Stimulated activated CD8-positive, alpha-beta memory T cell treated with anti-CD3 and anti-CD28 coated beads, Interleukin-15, amount 100 ng/mL, for 1 hour (primary cell): Measurements from ENCODE around the gene ACSL6.
"Not testable (repeated sequence)": the region's sequence is repeated elsewhere in the genome, so short reads cannot be mapped to it uniquely, and the experiment has no call there.

Experiments
- DNase-seq: peaks from one replicate; pipeline ENCODE4 v3.0.0-alpha.2; 2020; ENCODE audit warnings: low read depth

The ACSL6 gene

DNA sequence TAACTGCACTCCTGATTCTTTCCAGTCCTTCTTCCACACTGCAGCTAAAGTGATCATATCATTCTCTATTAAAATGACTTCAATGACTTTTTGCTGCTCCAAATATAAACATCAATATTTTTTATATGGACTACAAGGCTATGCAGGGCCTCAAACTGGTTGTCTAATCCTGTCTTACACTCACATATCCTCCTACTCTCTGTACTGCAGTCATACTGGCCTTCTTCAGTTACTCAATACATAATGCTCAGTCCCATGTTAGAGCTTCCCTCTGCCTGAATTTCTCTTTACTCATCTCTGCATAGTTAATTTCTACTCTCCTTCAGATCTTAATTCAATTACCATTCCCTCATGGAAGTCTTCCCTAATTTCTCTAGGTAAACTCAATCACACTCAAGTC, 69.4 kb downstream of the ACSL6 start:
- DNase-seq = no peak

DNA sequence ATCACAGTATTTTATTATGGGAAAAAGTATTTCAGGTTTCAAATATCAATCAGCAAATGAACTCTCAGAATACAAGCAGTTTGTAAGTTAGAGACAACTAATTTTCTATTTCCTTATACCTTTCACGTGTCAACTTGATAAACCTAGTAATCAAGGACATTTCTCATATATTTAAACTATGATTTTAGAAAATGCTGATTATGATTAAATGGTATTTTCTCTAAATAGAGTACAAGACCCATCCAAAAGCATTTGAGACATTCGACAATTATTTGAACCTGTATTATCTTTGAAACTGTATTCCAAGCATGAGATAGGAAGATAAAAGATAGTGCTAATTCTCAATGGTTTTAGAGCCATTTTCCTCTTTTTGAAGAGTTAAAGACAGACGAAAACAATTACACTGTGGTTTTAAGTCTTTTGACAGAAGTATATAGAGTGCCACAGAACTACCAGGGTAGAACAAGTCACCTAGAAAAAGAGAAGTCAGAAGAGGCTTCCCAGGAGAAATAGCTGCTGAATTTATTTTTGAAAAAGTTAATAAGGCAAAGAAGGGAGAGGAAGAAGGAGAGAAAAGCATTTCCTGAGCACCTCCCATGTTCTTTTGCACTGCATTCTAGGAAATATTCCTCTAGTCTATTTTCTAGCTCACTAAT, 71.6 kb downstream of the ACSL6 start:
- no peak for DNase-seq

DNA sequence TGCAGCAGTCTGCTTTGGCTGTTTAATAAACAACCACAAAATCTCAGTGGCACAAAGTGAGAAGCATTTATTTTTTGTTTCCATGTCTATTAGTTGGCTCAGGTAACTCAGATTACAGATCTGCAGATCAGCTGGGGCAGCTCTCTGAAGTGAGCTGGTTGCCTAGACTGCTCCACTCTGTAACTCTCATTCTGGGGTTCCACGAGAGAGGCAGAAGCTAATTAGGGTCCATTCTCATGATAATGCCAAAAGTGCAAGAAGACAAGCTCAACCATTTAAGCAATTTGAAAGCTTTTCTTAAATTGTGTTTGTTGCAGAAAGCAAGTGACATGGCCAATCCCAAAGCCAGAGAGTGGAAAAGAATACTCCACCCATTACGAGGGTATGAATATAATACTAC, 79.2 kb downstream of the ACSL6 start:
- DNase-seq = no peak

DNA sequence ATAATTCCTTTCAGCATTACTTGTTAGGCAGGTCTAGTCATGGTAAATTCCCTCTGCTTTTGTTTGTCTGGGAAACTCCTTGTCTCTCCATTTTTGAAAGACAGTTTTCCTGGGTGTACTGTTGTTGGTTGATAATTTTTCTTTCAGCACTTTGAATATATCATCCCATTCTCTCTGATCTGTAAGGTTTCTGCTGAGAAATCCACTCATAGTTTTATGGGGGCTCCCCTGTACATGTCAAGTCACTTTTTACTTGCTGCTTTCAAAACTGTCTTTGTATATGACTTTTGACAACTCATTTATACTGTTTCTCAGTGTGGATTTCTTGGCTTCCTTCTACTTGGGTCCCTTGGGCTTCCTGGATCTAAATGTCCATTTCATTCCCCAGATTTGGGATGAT, 82.5 kb downstream of the ACSL6 start:
- DNase-seq = no peak

DNA sequence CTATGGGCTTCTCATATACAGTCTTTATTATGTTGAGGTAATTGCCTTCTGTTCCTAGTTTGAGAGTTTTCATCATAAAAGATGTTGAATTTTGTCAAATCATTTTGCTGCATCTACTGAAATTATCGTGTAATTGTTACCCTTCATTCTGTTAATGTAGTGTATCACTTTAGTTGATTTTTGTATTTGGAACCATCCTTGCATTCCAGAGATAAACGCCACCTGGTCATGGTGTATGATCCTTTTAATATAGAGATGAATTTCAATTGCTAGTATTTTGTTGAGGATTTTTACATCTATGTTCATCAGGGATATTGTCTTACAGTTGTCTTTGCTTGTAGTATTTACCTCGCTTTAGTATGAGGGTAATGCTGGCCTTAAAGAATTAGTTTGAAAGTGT, 85.3 kb downstream of the ACSL6 start:
- no peak for DNase-seq

DNA sequence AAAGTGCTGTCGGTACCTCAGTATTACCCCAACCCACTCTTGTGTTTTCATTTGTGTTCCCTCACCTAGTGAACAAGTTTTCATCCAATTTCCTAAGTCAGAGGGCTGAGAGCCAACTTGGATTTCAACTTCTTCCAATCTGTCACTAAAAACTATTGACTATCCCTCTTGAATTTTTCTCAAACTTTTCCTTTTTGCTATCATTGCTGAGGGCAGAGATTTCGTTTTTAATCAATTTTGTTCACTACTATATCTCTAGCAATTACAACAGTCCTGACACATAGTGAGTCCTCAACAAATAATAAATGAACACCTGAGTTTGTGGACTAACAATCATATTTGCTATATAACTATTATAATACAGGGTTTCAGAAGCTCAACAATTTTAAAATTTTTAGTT, 95.0 kb downstream of the ACSL6 start:
- no peak for DNase-seq

DNA sequence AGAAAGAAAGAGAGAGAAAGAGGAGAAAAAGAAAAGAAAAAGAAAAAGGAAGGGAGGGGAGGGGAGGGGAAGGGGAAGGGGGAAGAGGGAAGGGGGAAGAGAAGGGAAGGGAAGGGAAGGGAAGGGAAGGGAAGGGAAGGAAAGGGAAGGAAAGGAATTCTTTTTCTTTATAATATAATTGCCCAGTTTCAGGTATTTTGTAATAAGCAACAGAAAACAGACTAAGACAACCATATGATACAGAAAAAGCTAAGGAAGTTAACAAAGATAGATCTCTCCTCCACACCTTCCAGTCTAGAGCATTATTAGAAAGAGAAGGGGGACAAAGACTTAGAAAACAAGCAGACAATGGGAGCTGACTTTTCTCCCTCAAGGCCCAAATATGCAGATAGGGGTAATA, 97.0 kb downstream of the ACSL6 start:
- no peak for DNase-seq

DNA sequence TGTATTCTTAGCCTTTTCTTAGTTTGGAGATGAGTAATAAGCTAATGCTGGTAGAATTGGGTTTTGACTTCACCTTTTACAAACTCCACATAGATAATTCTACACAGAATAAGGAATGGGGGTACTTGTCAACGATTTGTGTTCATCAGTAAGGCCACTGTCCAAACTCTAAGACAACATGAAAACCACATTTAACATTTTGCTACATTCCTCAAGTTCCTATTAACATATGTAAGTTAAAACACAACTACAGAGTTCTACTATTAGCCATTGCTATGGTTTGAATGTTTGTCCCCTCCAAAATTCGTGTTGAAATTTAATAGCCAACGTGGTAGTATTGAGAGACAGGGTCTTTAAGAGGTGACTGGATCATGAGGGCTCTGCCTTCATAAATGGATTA, 97.9 kb downstream of the ACSL6 start:
- DNase-seq = no peak

DNA sequence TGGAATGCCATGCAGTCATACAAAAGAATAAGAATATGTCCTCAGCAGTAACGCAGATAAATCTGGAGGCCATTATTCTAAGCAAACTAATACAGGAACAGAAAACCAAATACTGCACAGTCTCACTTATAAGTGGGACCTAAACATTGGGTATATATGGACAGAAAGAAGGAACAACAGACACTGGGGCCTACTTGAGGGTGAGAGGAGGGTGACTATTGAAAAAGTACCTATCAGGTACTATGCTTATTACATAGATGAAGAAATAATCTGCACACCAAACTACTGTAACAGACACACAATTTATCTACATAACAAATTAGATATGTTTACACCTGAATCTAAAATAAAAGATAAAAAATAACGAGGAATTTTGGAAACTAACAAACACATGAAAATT, 104.8 kb downstream of the ACSL6 start:
- no peak for DNase-seq

DNA sequence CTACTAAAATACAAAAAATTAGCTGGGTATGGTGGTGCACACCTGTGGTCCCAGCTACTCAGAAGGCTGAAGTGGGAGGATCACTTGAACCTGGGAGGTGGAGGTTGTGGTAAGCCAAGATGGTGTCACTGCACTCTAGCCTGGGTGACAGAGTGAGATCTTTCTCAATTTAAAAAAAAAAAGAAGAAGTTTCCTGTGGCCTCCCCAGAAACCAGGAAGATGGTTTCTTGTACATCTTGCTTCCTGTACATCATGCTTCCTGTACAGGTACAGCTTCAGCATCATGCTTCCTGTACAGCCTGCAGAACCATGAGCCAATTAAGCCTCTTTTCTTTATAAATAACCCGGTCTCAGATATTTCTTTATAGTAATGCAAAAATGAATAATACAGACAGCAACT, 109.2 kb downstream of the ACSL6 start:
- DNase-seq = not testable (repeated sequence)
